Astrocyte (in vitro differentiated cells and primary cell): ENCODE results near the gene CKAP2.

Source experiments
- EZH2 ChIP-seq: IDR thresholded peaks from 2 replicates; pipeline ENCODE4 v1.6.1; 2012; ENCODE audit warnings: mild to moderate bottlenecking, low read length, inconsistent platforms; ENCODE audit not compliant: insufficient read depth
- TF ChIP-seq, protein P1 (sequence below): IDR thresholded peaks from 2 replicates; pipeline ENCODE4 v1.5.1; 2011; ENCODE audit warnings: low read depth, mild to moderate bottlenecking, inconsistent platforms, low read length, moderate library complexity; ENCODE audit not compliant: insufficient read depth

DNA sequence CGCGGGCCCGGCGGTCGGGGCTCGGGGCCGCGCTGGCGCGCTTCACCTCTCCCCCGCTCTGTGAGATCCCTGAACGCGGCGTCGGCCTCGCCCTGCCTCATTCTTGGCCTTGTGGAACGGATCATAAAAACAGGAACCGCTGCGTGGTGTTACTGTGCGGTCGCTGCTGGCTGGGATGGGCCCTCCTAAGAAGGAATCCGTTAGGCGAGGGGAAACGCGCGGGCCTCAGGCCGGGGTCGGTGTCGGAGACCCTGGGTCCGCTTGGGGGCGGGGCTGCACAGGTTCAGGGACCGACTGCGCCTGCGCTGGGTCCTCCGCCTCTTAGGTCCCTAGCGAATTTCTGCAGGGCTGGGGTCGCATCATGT, 381 bp downstream of the CKAP2 start:
- TF ChIP-seq, protein P1, sequence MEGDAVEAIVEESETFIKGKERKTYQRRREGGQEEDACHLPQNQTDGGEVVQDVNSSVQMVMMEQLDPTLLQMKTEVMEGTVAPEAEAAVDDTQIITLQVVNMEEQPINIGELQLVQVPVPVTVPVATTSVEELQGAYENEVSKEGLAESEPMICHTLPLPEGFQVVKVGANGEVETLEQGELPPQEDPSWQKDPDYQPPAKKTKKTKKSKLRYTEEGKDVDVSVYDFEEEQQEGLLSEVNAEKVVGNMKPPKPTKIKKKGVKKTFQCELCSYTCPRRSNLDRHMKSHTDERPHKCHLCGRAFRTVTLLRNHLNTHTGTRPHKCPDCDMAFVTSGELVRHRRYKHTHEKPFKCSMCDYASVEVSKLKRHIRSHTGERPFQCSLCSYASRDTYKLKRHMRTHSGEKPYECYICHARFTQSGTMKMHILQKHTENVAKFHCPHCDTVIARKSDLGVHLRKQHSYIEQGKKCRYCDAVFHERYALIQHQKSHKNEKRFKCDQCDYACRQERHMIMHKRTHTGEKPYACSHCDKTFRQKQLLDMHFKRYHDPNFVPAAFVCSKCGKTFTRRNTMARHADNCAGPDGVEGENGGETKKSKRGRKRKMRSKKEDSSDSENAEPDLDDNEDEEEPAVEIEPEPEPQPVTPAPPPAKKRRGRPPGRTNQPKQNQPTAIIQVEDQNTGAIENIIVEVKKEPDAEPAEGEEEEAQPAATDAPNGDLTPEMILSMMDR: no peak
- TF ChIP-seq EZH2: no peak
